GM21717 (cell line): Measurements from ENCODE around the gene FASLG.
"Not testable (repeated sequence)": the region's sequence is repeated elsewhere in the genome, so short reads cannot be mapped to it uniquely, and the experiment has no call there.

Experiments
- ATAC-seq: cut with Tn5 transposase; IDR thresholded peaks from one replicate; pipeline ENCODE4 v1.9.1; 2021; ENCODE audit warnings: mild to moderate bottlenecking, moderate library complexity; ENCODE audit not compliant: unreplicated experiment

Gene FASLG

DNA sequence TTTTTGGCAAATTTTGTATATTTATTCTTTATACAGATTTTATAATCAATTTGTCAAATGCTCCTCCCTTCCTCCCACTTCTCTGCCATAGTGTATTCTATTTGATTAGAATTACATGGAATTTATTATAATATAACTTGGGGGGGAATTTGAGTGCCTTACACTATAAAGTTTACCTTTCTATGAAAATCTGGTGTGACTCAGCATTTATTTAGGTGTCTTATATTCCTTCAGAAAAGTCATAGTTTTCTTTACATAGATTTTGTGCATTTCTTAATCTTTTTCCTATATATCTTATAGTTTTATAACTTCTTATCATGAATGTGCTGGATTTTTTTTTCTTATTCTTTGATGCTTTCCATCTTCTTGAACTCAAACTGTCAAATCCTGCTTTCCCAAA lies 21.3 kb downstream of the FASLG start:
- ATAC-seq, result no peak

DNA sequence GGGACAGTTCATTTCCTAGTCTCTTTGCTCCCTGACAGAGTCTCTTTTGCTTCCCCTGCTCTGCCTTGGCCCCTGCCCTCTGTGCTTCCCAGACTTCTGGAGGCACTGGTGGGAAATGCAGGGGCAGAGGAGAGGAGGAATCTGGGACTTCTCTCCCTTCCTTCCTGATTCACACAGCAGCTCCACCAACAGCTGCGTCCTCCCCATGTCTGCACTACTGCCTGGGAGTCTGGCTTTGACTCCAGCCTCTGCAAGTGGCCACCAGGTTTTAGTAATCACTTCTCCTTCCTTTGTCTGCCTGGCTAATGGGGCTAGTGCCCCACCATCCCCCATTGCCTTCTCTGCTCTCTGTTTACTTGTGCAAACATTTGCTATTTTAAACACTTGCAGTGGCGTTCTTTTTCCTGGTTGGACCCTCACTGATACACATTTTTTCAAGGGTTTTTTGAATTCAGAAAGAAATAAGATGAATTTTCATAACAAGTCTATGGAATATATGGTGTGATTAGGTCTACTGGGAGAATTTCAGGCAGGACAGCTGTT lies 21.9 kb downstream of the FASLG start:
- ATAC-seq, result no peak

DNA sequence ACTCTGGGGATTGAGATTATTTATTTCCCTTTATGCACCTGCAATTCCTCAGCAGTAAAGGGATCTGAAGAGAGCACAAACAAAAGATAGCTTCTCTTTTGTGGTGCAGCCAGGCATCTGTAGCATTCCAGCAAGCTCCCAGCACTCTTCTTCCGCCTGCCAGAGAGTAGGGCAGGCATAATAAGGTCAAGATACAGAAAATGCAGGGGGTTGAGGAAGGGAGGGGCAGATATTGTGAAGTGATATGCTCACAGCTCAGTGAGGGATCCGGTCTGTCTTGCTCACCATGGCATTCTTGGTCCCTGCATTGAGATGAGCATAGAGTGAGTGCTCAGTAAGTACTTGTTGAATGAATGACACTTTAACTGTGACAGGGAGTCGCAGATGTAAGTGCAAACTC lies 23.9 kb downstream of the FASLG start:
- no peak for ATAC-seq

DNA sequence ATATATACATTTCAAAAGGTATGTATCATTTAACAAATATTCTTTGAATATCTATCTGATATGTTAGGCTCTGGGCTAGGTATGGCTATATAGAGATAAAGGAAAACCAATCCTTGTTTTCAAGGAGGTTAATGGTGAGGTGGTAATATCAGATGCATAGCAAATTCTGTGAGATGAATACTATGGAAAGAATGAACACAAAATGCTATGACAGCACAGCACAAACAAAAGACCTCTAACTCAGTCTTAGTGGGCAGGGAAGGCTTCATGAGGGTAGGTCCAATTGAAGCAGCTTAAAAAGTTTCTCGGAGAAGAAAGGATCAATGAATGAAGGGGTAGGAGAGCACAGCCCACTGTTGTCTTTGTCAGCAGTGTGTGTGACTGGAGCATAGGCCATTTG lies 27.2 kb downstream of the FASLG start:
- ATAC-seq, result no peak

DNA sequence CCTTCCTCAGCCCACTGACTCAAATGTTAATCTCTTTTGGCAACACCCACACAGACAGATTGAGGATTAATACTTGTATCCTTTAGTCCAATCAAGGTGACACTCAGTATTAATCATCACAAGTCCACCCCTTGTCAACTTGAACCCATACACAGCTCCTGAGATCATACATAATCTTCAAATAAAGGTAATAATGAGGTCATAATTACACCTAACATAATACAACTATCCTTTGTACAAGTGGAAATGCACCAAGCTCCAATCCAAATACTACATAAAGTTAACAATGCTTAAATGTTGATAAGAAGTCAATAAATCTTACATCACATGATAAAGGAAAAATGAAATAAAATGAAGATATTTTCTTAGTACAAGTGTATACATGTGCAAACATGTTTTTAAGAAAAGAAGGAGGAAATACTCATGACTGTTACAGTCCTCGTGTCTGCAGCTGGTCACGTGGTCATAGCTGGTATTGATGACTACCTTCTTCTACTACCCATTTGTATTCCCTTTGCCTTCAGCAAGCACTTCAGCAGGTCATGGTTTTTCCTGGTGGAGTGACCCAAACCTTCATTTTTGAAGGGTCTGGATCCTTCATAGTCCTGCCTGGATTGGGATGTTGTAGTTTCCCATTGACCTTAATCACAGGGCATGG lies 29.7 kb downstream of the FASLG start:
- ATAC-seq, result not testable (repeated sequence)

DNA sequence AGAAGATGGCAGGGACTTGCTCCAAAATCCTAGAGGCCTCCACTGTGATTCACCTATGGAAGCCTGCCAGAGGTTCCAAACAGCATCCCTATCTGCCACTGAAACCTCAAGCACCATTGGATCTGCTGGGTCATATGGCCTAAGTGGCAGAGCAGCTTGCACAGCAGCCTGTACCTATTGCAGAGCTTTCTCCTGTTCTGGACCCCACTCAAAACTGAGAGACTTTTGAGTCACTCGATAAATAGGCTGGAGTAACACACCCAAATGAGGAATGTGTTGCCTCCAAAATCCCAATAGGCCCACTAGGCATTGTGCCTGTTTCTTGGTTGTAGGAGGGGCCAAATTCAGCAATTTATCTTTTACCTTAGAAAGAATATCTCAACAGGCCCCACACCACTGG lies 32.0 kb downstream of the FASLG start:
- ATAC-seq, result not testable (repeated sequence)

DNA sequence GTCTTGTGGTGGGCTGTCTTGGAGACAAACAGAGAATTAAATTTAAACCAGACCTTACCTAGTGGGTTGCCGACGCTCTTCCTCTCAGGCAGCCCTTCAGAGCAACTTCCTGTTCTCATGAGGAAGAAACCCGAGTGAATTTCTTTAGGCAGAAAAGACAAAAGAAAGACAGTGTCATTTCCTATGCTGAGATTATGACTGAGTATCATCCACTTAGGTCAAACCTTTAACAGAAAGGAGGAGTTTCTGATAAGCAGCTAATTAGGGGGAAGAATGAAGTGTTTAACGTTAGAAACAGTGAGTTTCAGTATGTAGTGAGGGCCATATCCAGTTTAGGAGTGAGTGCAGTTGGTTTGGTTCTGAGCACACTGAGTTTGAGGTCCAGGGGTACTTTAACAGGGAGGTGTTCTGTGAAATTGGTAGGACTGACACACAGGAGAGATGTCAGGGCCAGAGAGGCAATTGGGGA lies 38.7 kb downstream of the FASLG start:
- ATAC-seq, result no peak

DNA sequence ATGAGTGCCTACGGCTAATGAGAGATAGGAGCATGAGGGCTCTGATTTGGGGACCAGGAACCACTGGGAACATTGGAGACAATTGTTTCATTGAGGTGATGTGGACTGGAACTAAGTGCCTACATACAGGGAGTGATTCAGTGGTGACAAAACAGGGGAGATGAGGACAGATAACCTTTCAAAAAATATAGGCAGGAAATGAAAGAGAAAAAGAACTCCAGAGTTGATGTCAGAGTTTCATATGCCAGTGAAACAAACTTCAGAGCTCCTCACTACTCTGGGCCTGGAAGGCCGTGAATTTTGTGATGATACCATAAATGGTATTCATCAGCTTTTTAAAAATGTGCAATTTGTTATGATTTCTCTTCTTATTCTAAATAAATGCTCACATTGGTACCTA lies 39.3 kb downstream of the FASLG start:
- ATAC-seq, result no peak

DNA sequence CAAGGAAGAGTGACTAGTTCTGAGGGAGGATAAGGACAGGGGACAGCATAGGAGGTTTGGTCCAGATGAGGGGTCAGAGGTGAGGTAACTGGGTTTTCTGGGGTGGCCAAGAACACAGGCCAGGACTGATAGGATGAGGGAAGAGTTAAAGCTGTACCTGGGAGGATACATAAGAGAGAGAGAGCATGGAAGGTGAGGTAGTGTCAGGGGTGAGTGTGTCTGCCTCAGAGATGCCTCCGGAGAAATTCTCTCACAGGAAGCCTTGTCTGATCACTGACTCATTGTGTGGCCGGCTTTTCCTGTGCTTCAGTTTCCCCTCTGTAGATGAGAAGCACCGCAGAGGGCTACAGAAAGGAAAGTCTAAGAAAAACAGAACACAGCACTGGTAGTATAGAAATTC lies 40.2 kb downstream of the FASLG start:
- peak; percentile 88 for ATAC-seq

DNA sequence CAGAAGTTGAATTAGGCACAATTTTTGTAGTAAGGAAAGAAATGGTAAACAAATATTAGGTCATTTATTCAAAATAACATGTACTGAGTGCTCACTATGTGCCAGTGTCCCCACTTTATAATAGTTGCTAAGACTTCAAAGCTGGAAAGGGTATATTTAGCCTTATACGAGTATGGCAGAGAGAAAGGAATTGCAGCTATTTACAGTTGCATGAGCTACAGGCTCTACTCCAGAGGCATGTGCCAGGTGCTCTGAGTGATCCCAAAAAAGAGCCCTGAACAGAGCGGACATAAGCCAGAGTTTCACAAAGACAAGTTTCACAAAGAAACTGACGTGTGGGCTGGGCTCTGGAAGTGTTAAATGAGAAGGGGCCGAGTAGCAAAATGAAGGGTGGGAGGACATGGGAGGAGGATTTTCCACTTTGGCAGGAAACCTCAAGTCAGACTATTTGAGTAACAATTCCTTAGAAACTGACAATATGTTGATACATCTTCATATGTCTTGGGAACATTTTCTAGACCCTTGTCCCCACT lies 40.9 kb downstream of the FASLG start:
- no peak for ATAC-seq

DNA sequence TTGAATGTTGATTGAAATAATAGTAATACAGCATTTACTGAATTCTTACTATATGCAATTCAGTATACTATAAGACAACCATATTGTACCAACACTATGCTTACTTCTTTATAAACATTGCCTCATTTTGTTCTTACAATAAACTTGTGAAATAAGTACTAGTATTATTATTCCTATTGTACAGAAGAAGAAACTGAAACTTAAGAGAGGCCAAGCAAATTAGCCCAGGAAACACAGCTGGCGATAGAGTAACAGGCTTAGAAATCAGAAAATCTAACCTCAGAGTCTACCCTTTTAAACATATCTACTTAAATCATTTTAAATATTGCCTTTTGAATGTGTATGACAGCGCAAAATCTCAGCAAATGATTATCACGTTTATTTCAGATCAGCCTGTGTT lies 41.7 kb downstream of the FASLG start:
- ATAC-seq, result no peak

DNA sequence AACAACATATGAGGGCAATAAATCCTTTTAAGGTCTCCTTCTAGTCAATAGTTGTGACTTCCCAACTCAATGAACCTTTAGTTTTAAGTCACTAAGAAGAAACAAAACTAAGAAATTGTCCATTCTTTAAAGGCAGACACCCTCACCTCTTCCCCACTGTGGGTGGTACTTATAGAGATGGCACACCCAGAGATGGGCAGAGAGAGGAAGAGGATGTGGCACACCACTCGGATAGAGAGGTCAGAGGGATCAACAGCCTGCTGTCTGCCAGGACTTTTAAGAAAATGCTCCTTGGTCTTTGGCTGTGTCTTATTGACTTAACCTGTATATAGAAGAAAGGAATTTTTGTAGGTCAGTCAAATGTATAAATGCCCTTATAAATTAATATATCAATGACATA lies 45.1 kb downstream of the FASLG start:
- ATAC-seq, result no peak

DNA sequence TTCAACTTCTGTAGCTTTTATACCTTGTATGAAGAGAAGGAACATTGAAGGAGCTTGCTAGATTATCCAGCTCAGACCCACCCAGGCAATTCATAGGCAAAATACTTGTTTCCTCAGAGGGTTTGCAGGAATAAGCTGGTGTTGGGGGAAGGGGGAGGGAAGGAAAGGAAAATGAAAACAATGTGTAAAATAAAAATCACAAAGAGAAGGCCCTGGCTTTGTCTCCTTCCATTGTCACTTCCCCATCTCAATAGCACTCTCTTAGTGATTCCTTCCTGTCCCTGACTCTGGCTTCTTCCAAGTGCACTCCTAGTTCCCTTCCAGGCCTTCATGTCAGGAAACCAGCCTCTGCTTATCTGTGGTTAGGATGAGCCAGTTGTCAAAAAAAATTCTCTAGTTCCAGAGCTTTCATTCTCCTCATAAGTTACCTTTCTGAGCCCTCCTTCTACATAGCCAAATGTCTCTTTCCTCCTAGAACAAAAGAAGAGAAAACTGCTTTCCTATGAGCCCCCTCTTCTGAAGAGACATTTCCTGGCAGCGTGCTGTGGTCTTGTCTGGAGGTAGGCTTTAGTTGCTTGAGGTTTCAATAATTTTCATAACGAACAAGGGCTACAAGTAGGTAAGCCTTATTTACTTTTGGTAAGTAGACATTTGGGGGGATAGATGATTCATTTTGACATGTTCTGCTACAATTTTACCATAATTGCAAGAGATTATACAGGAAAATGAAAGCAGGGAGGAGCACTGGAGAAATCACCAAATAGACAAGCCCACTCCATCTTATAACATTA lies 45.7 kb downstream of the FASLG start:
- ATAC-seq, result no peak

DNA sequence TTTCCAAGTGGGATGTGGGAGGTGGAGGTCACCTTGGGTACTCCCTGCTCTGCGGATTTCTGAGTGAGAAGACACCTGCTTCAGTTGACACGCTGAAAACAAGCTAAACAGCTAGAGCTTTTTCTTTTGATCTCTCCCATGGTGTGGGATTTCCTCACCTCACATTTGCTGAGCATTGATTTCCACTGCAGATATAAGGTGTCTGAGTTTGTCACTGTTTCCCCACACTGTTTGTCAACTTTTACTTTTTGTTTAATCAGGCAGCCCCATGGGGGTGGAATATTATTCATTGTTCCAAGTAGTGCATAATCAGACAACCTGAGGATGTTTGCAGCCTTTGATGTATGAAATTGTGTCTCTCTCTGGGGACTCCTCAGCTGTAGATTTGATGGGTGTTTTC lies 49.5 kb downstream of the FASLG start:
- ATAC-seq, result no peak

DNA sequence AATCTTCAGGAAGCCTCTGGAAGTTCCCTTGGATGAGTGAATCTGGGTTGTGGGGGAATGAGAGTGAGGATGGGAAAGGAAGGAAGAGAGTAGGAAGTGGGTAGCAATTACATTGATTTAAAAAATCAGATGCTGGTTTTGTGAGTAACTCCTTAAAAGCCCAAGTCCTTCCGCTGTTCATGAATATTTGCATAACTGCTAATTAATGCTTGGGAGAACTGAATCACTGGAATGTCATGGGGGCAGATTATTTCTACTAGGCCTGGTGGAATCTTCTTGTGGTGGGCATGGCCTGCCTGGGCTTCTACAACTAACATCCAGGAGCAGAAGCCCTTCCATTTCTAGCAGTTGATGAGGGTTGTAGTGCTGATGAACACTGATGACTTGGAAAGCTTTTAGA lies 52.7 kb downstream of the FASLG start:
- ATAC-seq, result no peak

DNA sequence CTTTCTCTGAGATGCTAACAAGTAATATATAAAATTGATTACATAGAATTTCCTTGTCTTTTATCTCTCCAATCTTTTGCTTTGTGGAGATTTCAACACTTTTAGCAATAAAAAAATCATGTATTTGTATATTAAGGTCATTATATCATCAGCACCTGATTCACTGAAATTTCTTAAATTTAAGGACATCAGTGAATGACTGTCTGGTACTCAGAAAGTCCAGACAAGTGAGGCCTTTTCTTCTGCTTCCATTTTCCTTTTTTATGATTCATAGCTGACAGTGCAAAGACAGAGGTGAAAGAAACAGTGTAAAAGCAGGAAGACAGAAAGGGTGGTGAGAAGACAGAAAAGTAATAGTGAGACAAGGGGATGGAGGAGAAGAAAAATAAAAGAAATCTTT lies 54.6 kb downstream of the FASLG start:
- no peak for ATAC-seq
